Neutrophil (primary cell): ENCODE results near the gene RANBP17.

ENCODE experiments used
- H3K27ac ChIP-seq: fragments of 200-600 bp; sonication (generic); 2 replicates; pipeline ENCODE4 v1.5.1; 2016; ENCODE audit warnings: mild to moderate bottlenecking, moderate library complexity
- H3K27me3 ChIP-seq: fragments of 200-600 bp; sonication (generic); 2 replicates; pipeline ENCODE4 v1.6.0; 2016; ENCODE audit warnings: mild to moderate bottlenecking
- H3K36me3 ChIP-seq: fragments of 200-600 bp; sonication (generic); 2 replicates; pipeline ENCODE4 v1.5.1; 2017
- H3K4me1 ChIP-seq, 2 experiments: fragments of 200-600 bp in 1 of 2; sonication (generic) in 1 of 2; 1 replicate in 1 of 2; 2 replicates in 1 of 2; pipeline versions ENCODE4 v1.5.1 to v1.6.1; 2013 to 2016; ENCODE audit warnings: low read depth in 1 of 2, low read length in 1 of 2, mild to moderate bottlenecking in 1 of 2, moderate library complexity in 1 of 2; ENCODE audit not compliant: control insufficient read depth in 1 of 2, insufficient read depth in 1 of 2
- H3K4me3 ChIP-seq, 2 experiments: fragments of 200-600 bp in 1 of 2; sonication (generic) in 1 of 2; 1 replicate in 1 of 2; 2 replicates in 1 of 2; pipeline ENCODE4 v1.5.1; 2013 to 2016; ENCODE audit warnings: low read depth in 1 of 2, low read length in 1 of 2, mild to moderate bottlenecking in 1 of 2, moderate library complexity in 1 of 2
- H3K9me3 ChIP-seq: fragments of 200-600 bp; sonication (generic); 2 replicates; pipeline ENCODE4 v1.5.1; 2016
- CTCF ChIP-seq: fragments of 200-600 bp; sonication (generic); IDR thresholded peaks from 2 replicates; pipeline ENCODE4 v1.5.1; 2016; ENCODE audit warnings: antibody characterized with exemption

Gene RANBP17

GRCh38 chr5:171139227-171139626, 277.4 kb downstream of the RANBP17 start:
- no peaks in the 10 kb centered on the region for H3K27me3 ChIP-seq
- H3K4me1 ChIP-seq, result no peaks in the 10 kb centered on the region
- H3K9me3 ChIP-seq, result no peaks in the 10 kb centered on the region
- no peak overlapping the region for H3K27ac ChIP-seq
- no peak for TF ChIP-seq CTCF
- no peaks in the 10 kb centered on the region for H3K36me3 ChIP-seq
- H3K4me3 ChIP-seq, result no peak overlapping the region

DNA sequence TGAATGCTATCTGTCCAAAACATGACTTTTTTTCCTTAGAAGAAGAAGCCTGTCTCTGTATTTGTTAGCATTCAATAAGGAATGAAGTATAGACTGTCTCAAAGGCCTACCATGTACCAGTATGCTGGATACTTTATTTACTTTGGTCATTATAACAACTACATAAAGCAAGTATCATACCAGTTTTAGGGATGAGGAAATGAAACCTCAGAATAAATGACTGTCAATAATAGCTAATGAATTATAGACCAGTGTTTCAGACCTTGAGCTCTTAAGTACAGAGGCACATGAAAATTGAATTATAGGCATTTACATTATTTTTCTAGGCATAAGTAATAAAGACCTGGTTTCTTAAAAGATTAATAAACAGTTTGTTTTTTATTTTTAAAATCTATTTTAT, 280.8 kb downstream of the RANBP17 start:
- no peak overlapping the region for H3K4me3 ChIP-seq

DNA sequence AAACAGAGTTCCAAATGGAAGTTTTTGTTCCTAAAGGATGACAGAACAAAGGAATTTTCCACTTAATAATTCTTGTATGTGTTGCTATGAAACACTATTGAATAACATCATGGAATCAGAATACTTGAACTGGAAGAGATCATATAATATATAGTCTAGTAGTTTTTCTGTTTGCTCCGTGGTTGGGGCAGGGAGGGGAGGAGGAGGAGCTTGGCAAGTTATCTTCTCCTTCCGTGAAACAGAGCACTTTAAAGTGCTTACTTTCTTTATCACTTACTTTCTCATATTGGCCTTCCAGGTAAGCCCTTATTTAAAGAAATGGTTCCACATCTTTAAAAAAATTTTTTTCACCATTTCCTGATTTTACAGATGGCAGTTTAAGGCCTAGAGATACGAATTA, 281.4 kb downstream of the RANBP17 start:
- TF ChIP-seq CTCF, result no peak
- Histone ChIP-seq H3K4me3 (no peak overlapping the region), H3K4me1 (no peaks in the 10 kb centered on the region), H3K36me3 (no peaks in the 10 kb centered on the region), H3K27me3 (no peaks in the 10 kb centered on the region), H3K9me3 (no peaks in the 10 kb centered on the region), H3K27ac (no peak overlapping the region)

More for the DNA sequence above, 280.8 kb downstream of the RANBP17 start:
- Histone ChIP-seq H3K9me3 (no peaks in the 10 kb centered on the region), H3K36me3 (no peaks in the 10 kb centered on the region), H3K27ac (no peak overlapping the region), H3K27me3 (no peaks in the 10 kb centered on the region), H3K4me1 (no peaks in the 10 kb centered on the region)
- TF ChIP-seq CTCF, result no peak

DNA sequence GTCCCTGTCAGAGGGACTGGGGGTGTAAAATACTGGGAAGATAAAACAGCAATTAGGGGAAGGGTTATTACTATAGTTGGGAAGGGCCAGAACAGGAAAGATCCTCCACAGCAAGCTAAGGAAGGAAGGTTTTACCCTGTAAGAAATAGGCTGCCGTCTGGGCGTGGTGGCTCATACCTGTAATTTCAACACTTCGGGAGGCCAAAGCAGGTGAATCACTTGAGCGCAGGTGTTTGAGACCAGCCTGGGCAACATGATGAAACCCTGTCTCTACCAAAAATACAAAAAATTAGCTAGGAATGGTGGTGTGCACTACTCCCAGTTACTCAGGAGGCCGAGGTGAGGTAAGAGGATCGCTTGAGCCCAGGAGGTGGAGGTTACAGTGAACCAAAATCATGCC, 282.1 kb downstream of the RANBP17 start:
- no peaks in the 10 kb centered on the region for H3K27me3 ChIP-seq
- no peak overlapping the region for H3K27ac ChIP-seq
- no peaks in the 10 kb centered on the region for H3K4me1 ChIP-seq
- H3K9me3 ChIP-seq, result no peaks in the 10 kb centered on the region
- no peak overlapping the region for H3K4me3 ChIP-seq
- TF ChIP-seq CTCF, result no peak
- H3K36me3 ChIP-seq, result no peaks in the 10 kb centered on the region

GRCh38 chr5:171149333-171149732, 287.5 kb downstream of the RANBP17 start:
- Histone ChIP-seq H3K9me3 (no peaks in the 10 kb centered on the region), H3K4me3 (no peak overlapping the region), H3K27ac (no peak overlapping the region), H3K4me1 (no peaks in the 10 kb centered on the region), H3K27me3 (no peaks in the 10 kb centered on the region), H3K36me3 (no peaks in the 10 kb centered on the region)
- TF ChIP-seq CTCF, result no peak

- Histone ChIP-seq H3K27ac (no peak overlapping the region), H3K9me3 (no peaks in the 10 kb centered on the region), H3K36me3 (no peaks in the 10 kb centered on the region), H3K4me3 (no peak overlapping the region), H3K27me3 (no peaks in the 10 kb centered on the region), H3K4me1 (peaks cover 0 to 4% of the 10 kb centered on the region in 2 experiments)
- TF ChIP-seq CTCF, result no peak
Observed at GRCh38 chr5:171149772-171150171, 288.0 kb downstream of the RANBP17 start.
